WTC11 (cell line): ENCODE results near the gene AGAP3. TPM values are rescaled to one million over a fixed set of nuclear protein-coding genes. Genes with fewer than 3 reads are reported as not detected.

Experiments used
- ATAC-seq: fragments of 200-7000 bp; cut with Tn5 transposase; 2 replicates; pipeline ENCODE4 v1.10.0; 2021; ENCODE audit warnings: mild to moderate bottlenecking, moderate library complexity
- CTCF ChIA-PET: fragments of 300-600 bp; sonication (Branson Sonifier 250); formaldehyde crosslinking; loops from one replicate; lab custom pipeline; 2021; ENCODE audit warnings: antibody characterized with exemption; lab: Charles Lee
- POLR2A ChIA-PET: fragments of 350-600 bp; sonication (Branson Sonifier 250); formaldehyde crosslinking; loops from one replicate; lab custom pipeline; 2021; ENCODE audit warnings: antibody characterized with exemption; lab: Charles Lee
- DNase-seq: peaks from one replicate; pipeline ENCODE4 v3.0.0; 2021; ENCODE audit warnings: low spot score
- H3K27ac Mint-ChIP-seq: 2 replicates; pipeline ENCODE4 v1.8.0; 2021; ENCODE audit warnings: mixed read lengths
- H3K27me3 Mint-ChIP-seq: 2 replicates; pipeline ENCODE4 v1.8.0; 2021; ENCODE audit warnings: low read depth, mild to moderate bottlenecking, moderate library complexity, mixed read lengths
- H3K36me3 Mint-ChIP-seq: 2 replicates; pipeline ENCODE4 v1.8.0; 2021; ENCODE audit warnings: mixed read lengths
- H3K4me1 Mint-ChIP-seq: 2 replicates; pipeline ENCODE4 v1.8.0; 2022; ENCODE audit warnings: mixed read lengths
- H3K4me3 Mint-ChIP-seq: 2 replicates; pipeline ENCODE4 v1.8.0; 2021; ENCODE audit warnings: mild to moderate bottlenecking, moderate library complexity, mixed read lengths
- H3K9me3 Mint-ChIP-seq: 2 replicates; pipeline ENCODE4 v1.8.0; 2021; ENCODE audit warnings: mixed read lengths
- ARID4B ChIP-seq: sonication (generic); formaldehyde crosslinking; IDR thresholded peaks from 2 replicates; pipeline ENCODE4 v1.8.0; 2023; ENCODE audit warnings: missing genetic modification reagents, mild to moderate bottlenecking, borderline replicate concordance
- CBFB ChIP-seq: sonication (generic); formaldehyde crosslinking; IDR thresholded peaks from 2 replicates; pipeline ENCODE4 v1.8.1; 2022; ENCODE audit warnings: mild to moderate bottlenecking, low read depth, missing genetic modification reagents
- CREM ChIP-seq: sonication (generic); formaldehyde crosslinking; IDR thresholded peaks from 2 replicates; pipeline ENCODE4 v1.8.1; 2022; ENCODE audit warnings: mild to moderate bottlenecking, missing genetic modification reagents, moderate library complexity
- E2F1 ChIP-seq: sonication (generic); formaldehyde crosslinking; IDR thresholded peaks from 2 replicates; pipeline ENCODE4 v1.8.0; 2022; ENCODE audit warnings: mild to moderate bottlenecking, missing genetic modification reagents
- E2F5 ChIP-seq: sonication (generic); formaldehyde crosslinking; IDR thresholded peaks from 2 replicates; pipeline ENCODE4 v1.8.1; 2022; ENCODE audit warnings: mild to moderate bottlenecking, moderate library complexity, missing genetic modification reagents
- ELF4 ChIP-seq: sonication (generic); formaldehyde crosslinking; IDR thresholded peaks from 2 replicates; pipeline ENCODE4 v1.8.1; 2022; ENCODE audit warnings: low read depth, mild to moderate bottlenecking, moderate library complexity, missing genetic modification reagents
- ESRRA ChIP-seq: sonication (generic); formaldehyde crosslinking; IDR thresholded peaks from 2 replicates; pipeline ENCODE4 v1.8.1; 2022; ENCODE audit warnings: mild to moderate bottlenecking, missing genetic modification reagents, borderline replicate concordance
- IRF1 ChIP-seq: sonication (generic); formaldehyde crosslinking; IDR thresholded peaks from 2 replicates; pipeline ENCODE4 v1.8.0; 2023; ENCODE audit warnings: missing genetic modification reagents
- JAZF1 ChIP-seq: fragments of 250-450 bp; sonication (Bioruptor Pico); IDR thresholded peaks from 2 replicates; pipeline ENCODE4 v1.9.0; 2021; ENCODE audit warnings: moderate library complexity, mild to moderate bottlenecking, inconsistent platforms
- JUN ChIP-seq: sonication (generic); formaldehyde crosslinking; IDR thresholded peaks from 2 replicates; pipeline ENCODE4 v1.8.0; 2023; ENCODE audit warnings: mild to moderate bottlenecking, missing genetic modification reagents
- KAT7 ChIP-seq: sonication (generic); formaldehyde crosslinking; IDR thresholded peaks from 2 replicates; pipeline ENCODE4 v1.8.1; 2023; ENCODE audit warnings: missing genetic modification reagents, mild to moderate bottlenecking, borderline replicate concordance
- MYBL2 ChIP-seq: sonication (generic); formaldehyde crosslinking; IDR thresholded peaks from 2 replicates; pipeline ENCODE4 v1.8.1; 2023; ENCODE audit warnings: mild to moderate bottlenecking, moderate library complexity, missing genetic modification reagents
- NFATC4 ChIP-seq: fragments of 250-450 bp; sonication (Bioruptor Pico); IDR thresholded peaks from 2 replicates; pipeline ENCODE4 v1.9.0; 2021; ENCODE audit warnings: mild to moderate bottlenecking
- NR1H2 ChIP-seq: sonication (generic); formaldehyde crosslinking; IDR thresholded peaks from 2 replicates; pipeline ENCODE4 v1.9.0; 2021; ENCODE audit warnings: mild to moderate bottlenecking, moderate library complexity, missing genetic modification reagents
- SMAD4 ChIP-seq: sonication (generic); formaldehyde crosslinking; IDR thresholded peaks from 2 replicates; pipeline ENCODE4 v1.8.0; 2022; ENCODE audit warnings: mild to moderate bottlenecking, missing genetic modification reagents
- SOX15 ChIP-seq: fragments of 250-450 bp; sonication (Bioruptor Pico); IDR thresholded peaks from 2 replicates; pipeline ENCODE4 v1.9.0; 2021; ENCODE audit warnings: mild to moderate bottlenecking
- TCF7 ChIP-seq: sonication (generic); formaldehyde crosslinking; IDR thresholded peaks from 2 replicates; pipeline ENCODE4 v1.8.0; 2022; ENCODE audit warnings: mild to moderate bottlenecking, low read depth, missing genetic modification reagents, moderate library complexity
- TEAD1 ChIP-seq: sonication (generic); formaldehyde crosslinking; IDR thresholded peaks from 2 replicates; pipeline ENCODE4 v1.8.0; 2022; ENCODE audit warnings: mild to moderate bottlenecking, missing genetic modification reagents
- TEAD4 ChIP-seq: sonication (generic); formaldehyde crosslinking; IDR thresholded peaks from 2 replicates; pipeline ENCODE4 v1.8.0; 2022; ENCODE audit warnings: mild to moderate bottlenecking, missing genetic modification reagents
- USF1 ChIP-seq: sonication (generic); formaldehyde crosslinking; IDR thresholded peaks from 2 replicates; pipeline ENCODE4 v1.8.0; 2022; ENCODE audit warnings: mild to moderate bottlenecking, missing genetic modification reagents
- ZNF121 ChIP-seq: sonication (generic); formaldehyde crosslinking; IDR thresholded peaks from 2 replicates; pipeline ENCODE4 v1.8.0; 2023; ENCODE audit warnings: missing genetic modification reagents
- ZNF263 ChIP-seq: sonication (generic); formaldehyde crosslinking; IDR thresholded peaks from 2 replicates; pipeline ENCODE4 v1.8.1; 2022; ENCODE audit warnings: low read depth, mild to moderate bottlenecking, moderate library complexity, missing genetic modification reagents
- ZSCAN18 ChIP-seq: fragments of 250-450 bp; sonication (Bioruptor Pico); IDR thresholded peaks from 2 replicates; pipeline ENCODE4 v2.1.2; 2022; ENCODE audit warnings: mild to moderate bottlenecking, moderate library complexity
- total RNA-seq: library from RNA; stranded (reverse); gene quantifications from 3 replicates; pipeline ENCODE4 v1.2.3, GENCODE V29; 2021

AGAP3 gene
- total RNA-seq, 1 experiment from 2014 or later, result 163 TPM

GRCh38 chr7:151057989-151058780 lies 28.1 kb upstream of the AGAP3 start (continued):
- TF ChIP-seq ARID4B, result peak; percentile 59; the same call in 1 of the 2 replicates
- TF ChIP-seq TCF7 (CRISPR knock-in tag), result no peak
- TF ChIP-seq ZNF263, result no peak
- TF ChIP-seq KAT7 (CRISPR knock-in tag), result no peak
- TF ChIP-seq TEAD1 (CRISPR knock-in tag), result no peak
- no peak for TF ChIP-seq ESRRA (CRISPR knock-in tag)
- TF ChIP-seq TEAD4 (CRISPR knock-in tag), result no peak
- TF ChIP-seq USF1 (CRISPR knock-in tag), result 0 out of 2 replicates have a peak, but pooled peaks have one; percentile 8
- TF ChIP-seq ZNF121 (CRISPR knock-in tag), result no peak
- TF ChIP-seq E2F5 (CRISPR knock-in tag), result peak; percentile 50; the same call in 1 of the 2 replicates
- TF ChIP-seq CBFB (CRISPR knock-in tag), result no peak
- no peak for TF ChIP-seq JUN (CRISPR knock-in tag)
- no peak for TF ChIP-seq IRF1 (CRISPR knock-in tag)
- no peak for TF ChIP-seq ELF4 (CRISPR knock-in tag)
- no peak for TF ChIP-seq NFATC4 (CRISPR knock-in tag)

- DNase-seq, result no peak
- Mint-ChIP-seq H3K36me3 (no peaks in the 10 kb centered on the region; the same call in 1 of the 2 replicates), H3K9me3 (no peaks in the 10 kb centered on the region), H3K27me3 (peaks cover 7% of the 10 kb centered on the region), H3K27ac (peak overlapping the region; percentile 93), H3K4me1 (peaks cover 43% of the 10 kb centered on the region), H3K4me3 (peak overlapping the region; percentile 98)
- CTCF ChIA-PET, result interaction anchor here (0.6 to 3.5 kb wide), 6 partner anchors 9 to 96 kb away, joined by 3 to 12 read pairs (median 6); no protein-coding TSS in a partner anchor
- no peak for ATAC-seq
- POLR2A ChIA-PET, result interaction anchor here (1.1 kb wide), 1 partner anchor 22 kb away, joined by 3 read pairs; the partner anchor contains the start of gene FASTK
- TF ChIP-seq KAT7 (CRISPR knock-in tag) (no peak), JAZF1 (CRISPR knock-in tag) (no peak), MYBL2 (CRISPR knock-in tag) (no peak), ZSCAN18 (CRISPR knock-in tag) (no peak), CBFB (CRISPR knock-in tag) (no peak), CREM (no peak), E2F1 (CRISPR knock-in tag) (no peak), NR1H2 (CRISPR knock-in tag) (no peak), SMAD4 (CRISPR knock-in tag) (no peak), SOX15 (CRISPR knock-in tag) (no peak)
These were observed 27.4 kb upstream of the AGAP3 start for GRCh38 chr7:151058781-151059366.
